ENCODE measurements around the gene IQSEC3. TPM values are rescaled to one million over a fixed set of nuclear protein-coding genes. Genes with fewer than 3 reads are reported as not detected.

The IQSEC3 gene
- total RNA-seq, 3 donors from 2014 or later (not counting 1 experiment from before 2014, with no cell fraction given): 4.4 to 7.1 (median 5.3) TPM

GRCh38 chr12:224330-224729 lies 157.8 kb downstream of the IQSEC3 start:
- WGBS (ENCODE audit: insufficient coverage): 87% methylated on average over 9 of the region's 9 CpGs
- Histone ChIP-seq H3K9me3 (ENCODE audit: control insufficient read depth, insufficient read depth, low read length) (no peaks in the 10 kb centered on the region), H3K27me3 (ENCODE audit: control insufficient read depth, insufficient read depth, low read length) (no peaks in the 10 kb centered on the region), H3K4me3 (ENCODE audit: low read length) (no peak overlapping the region), H3K27ac (ENCODE audit: low read length) (no peak overlapping the region), H3K36me3 (ENCODE audit: control insufficient read depth, insufficient read depth, low read length) (no peaks in the 10 kb centered on the region), H3K4me1 (ENCODE audit: control insufficient read depth, insufficient read depth, low read length) (peaks cover 6% of the 10 kb centered on the region)
- DNase-seq (no peak), ATAC-seq (no peak)
- no peaks in the 10 kb centered on the region for H3K9me3 Mint-ChIP-seq
- TF ChIP-seq, protein P1, sequence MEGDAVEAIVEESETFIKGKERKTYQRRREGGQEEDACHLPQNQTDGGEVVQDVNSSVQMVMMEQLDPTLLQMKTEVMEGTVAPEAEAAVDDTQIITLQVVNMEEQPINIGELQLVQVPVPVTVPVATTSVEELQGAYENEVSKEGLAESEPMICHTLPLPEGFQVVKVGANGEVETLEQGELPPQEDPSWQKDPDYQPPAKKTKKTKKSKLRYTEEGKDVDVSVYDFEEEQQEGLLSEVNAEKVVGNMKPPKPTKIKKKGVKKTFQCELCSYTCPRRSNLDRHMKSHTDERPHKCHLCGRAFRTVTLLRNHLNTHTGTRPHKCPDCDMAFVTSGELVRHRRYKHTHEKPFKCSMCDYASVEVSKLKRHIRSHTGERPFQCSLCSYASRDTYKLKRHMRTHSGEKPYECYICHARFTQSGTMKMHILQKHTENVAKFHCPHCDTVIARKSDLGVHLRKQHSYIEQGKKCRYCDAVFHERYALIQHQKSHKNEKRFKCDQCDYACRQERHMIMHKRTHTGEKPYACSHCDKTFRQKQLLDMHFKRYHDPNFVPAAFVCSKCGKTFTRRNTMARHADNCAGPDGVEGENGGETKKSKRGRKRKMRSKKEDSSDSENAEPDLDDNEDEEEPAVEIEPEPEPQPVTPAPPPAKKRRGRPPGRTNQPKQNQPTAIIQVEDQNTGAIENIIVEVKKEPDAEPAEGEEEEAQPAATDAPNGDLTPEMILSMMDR (IDR thresholded peaks at IDR 0.05): no peak
- peaks cover 0 to 7% of the 10 kb centered on the region in 2 donors for H3K4me1 Mint-ChIP-seq
- H3K27me3 Mint-ChIP-seq (ENCODE audit: low read depth in 2 of 2): peaks cover 8 to 19% of the 10 kb centered on the region in 2 donors
- H3K36me3 Mint-ChIP-seq: no peaks in the 10 kb centered on the region
- no peak overlapping the region for H3K27ac Mint-ChIP-seq
- H3K4me3 Mint-ChIP-seq: no peak overlapping the region
- intact Hi-C loops (cut with micrococcal nuclease): no loop called here

GRCh38 chr12:225012-225411 lies 158.4 kb downstream of the IQSEC3 start:
- 90% methylated on average over 18 of the region's 18 CpGs for WGBS (ENCODE audit: insufficient coverage)

DNA sequence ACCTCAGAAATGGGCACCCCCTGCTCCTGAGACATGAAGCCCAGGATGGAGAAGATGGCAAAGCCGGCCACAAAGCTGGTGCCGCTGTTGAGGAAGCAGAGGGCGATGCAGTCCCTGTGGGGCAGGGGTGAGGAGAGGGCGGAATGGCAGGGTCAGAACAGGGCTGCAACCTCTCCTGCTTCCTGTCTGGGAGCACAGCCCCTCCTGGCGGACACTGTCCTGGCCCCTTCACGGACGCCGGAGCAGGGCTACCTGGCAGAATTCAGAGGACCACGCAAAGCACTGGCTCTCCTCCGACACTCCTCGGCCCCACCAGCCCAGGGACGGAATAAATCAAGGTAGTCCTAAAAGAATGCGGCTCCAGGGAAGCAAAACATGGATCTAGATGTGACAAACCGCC lies 159.8 kb downstream of the IQSEC3 start:
- Histone ChIP-seq H3K9me3 (ENCODE audit: control insufficient read depth, insufficient read depth, low read length) (no peaks in the 10 kb centered on the region), H3K4me1 (ENCODE audit: control insufficient read depth, insufficient read depth, low read length) (no peaks in the 10 kb centered on the region), H3K27ac (ENCODE audit: low read length) (no peak overlapping the region), H3K4me3 (ENCODE audit: low read length) (no peak overlapping the region), H3K27me3 (ENCODE audit: control insufficient read depth, insufficient read depth, low read length) (no peaks in the 10 kb centered on the region), H3K36me3 (ENCODE audit: control insufficient read depth, insufficient read depth, low read length) (no peaks in the 10 kb centered on the region)
- TF ChIP-seq, protein P1 (IDR thresholded peaks at IDR 0.05): no peak
- H3K27me3 Mint-ChIP-seq (ENCODE audit: low read depth in 2 of 2): peaks cover 12 to 26% of the 10 kb centered on the region in 2 donors
- no peak for DNase-seq
- no peak overlapping the region for H3K4me3 Mint-ChIP-seq
- H3K9me3 Mint-ChIP-seq: no peaks in the 10 kb centered on the region
- no peak overlapping the region for H3K27ac Mint-ChIP-seq
- no peaks in the 10 kb centered on the region for H3K36me3 Mint-ChIP-seq
- H3K4me1 Mint-ChIP-seq: no peaks in the 10 kb centered on the region
- ATAC-seq: no peak
- intact Hi-C loops (cut with micrococcal nuclease): no loop called here
- WGBS (ENCODE audit: insufficient coverage): 89% methylated on average over 14 of the region's 14 CpGs

More at GRCh38 chr12:225012-225411, 158.4 kb downstream of the IQSEC3 start:
- peaks cover 0 to 2% of the 10 kb centered on the region in 2 donors for H3K4me1 Mint-ChIP-seq
- Histone ChIP-seq H3K27ac (ENCODE audit: low read length) (no peak overlapping the region), H3K4me3 (ENCODE audit: low read length) (no peak overlapping the region), H3K9me3 (ENCODE audit: control insufficient read depth, insufficient read depth, low read length) (no peaks in the 10 kb centered on the region), H3K27me3 (ENCODE audit: control insufficient read depth, insufficient read depth, low read length) (no peaks in the 10 kb centered on the region), H3K4me1 (ENCODE audit: control insufficient read depth, insufficient read depth, low read length) (peaks cover 3% of the 10 kb centered on the region), H3K36me3 (ENCODE audit: control insufficient read depth, insufficient read depth, low read length) (no peaks in the 10 kb centered on the region)
- TF ChIP-seq, protein P1 (IDR thresholded peaks at IDR 0.05): no peak
- H3K27me3 Mint-ChIP-seq (ENCODE audit: low read depth in 2 of 2): peaks cover 12 to 26% of the 10 kb centered on the region in 2 donors
- DNase-seq: no peak
- no peaks in the 10 kb centered on the region for H3K9me3 Mint-ChIP-seq
- no peaks in the 10 kb centered on the region for H3K36me3 Mint-ChIP-seq
- intact Hi-C loops (cut with micrococcal nuclease): no loop called here
- H3K4me3 Mint-ChIP-seq: no peak overlapping the region
- no peak for ATAC-seq
- H3K27ac Mint-ChIP-seq: no peak overlapping the region

GRCh38 chr12:227286-227915 lies 160.8 kb downstream of the IQSEC3 start:
- no peak overlapping the region for H3K27ac Mint-ChIP-seq
- H3K27me3 Mint-ChIP-seq (ENCODE audit: low read depth in 2 of 2): peaks cover 9 to 22% of the 10 kb centered on the region in 2 donors

More at GRCh38 chr12:227286-227915, 160.8 kb downstream of the IQSEC3 start:
- Histone ChIP-seq H3K27ac (ENCODE audit: low read length) (no peak overlapping the region), H3K9me3 (ENCODE audit: control insufficient read depth, insufficient read depth, low read length) (no peaks in the 10 kb centered on the region), H3K4me3 (ENCODE audit: low read length) (no peak overlapping the region), H3K4me1 (ENCODE audit: control insufficient read depth, insufficient read depth, low read length) (no peaks in the 10 kb centered on the region), H3K27me3 (ENCODE audit: control insufficient read depth, insufficient read depth, low read length) (no peaks in the 10 kb centered on the region), H3K36me3 (ENCODE audit: control insufficient read depth, insufficient read depth, low read length) (no peaks in the 10 kb centered on the region)
- DNase-seq (no peak), ATAC-seq (no peak)
- H3K9me3 Mint-ChIP-seq: no peaks in the 10 kb centered on the region
- intact Hi-C loops (cut with micrococcal nuclease): no loop called here
- no peaks in the 10 kb centered on the region for H3K4me1 Mint-ChIP-seq
- TF ChIP-seq, protein P1 (IDR thresholded peaks at IDR 0.05): no peak
- WGBS (ENCODE audit: insufficient coverage): 83% methylated on average over 6 of the region's 7 CpGs
- no peaks in the 10 kb centered on the region for H3K36me3 Mint-ChIP-seq
- no peak overlapping the region for H3K4me3 Mint-ChIP-seq

Measured in natural killer cell (primary cell).